T-helper 2 cell (primary cell): ENCODE data around the gene REPS1.
"Not testable (repeated sequence)": the region's sequence is repeated elsewhere in the genome, so short reads cannot be mapped to it uniquely, and the experiment has no call there.

Experiments
- DNase-seq, 5 experiments: peaks; one replicate each; pipeline versions ENCODE4 v3.0.0 to v3.0.0-alpha.2; 2012 to 2022

REPS1 gene

GRCh38 chr6:138970159-138970558 lies 17.9 kb downstream of the REPS1 start:
- DNase-seq, result no peak

- no peak for DNase-seq
Measured at GRCh38 chr6:138966870-138967269, 21.2 kb downstream of the REPS1 start.

- DNase-seq, result no peak
Measured at GRCh38 chr6:138965971-138966370, 22.1 kb downstream of the REPS1 start.

- DNase-seq, result no peak
Measured at GRCh38 chr6:138965291-138965874, 22.7 kb downstream of the REPS1 start.

GRCh38 chr6:138964012-138964411 lies 24.0 kb downstream of the REPS1 start:
- DNase-seq, result peak in 1 of 5 experiments; percentile 32

- no peak for DNase-seq
Measured at GRCh38 chr6:138963531-138963930, 24.5 kb downstream of the REPS1 start.

GRCh38 chr6:138963119-138963518 lies 24.9 kb downstream of the REPS1 start:
- no peak for DNase-seq

GRCh38 chr6:138959521-138959920 lies 28.5 kb downstream of the REPS1 start:
- no peak for DNase-seq

GRCh38 chr6:138958595-138958994 lies 29.5 kb downstream of the REPS1 start:
- DNase-seq, result no peak

GRCh38 chr6:138957903-138958302 lies 30.1 kb downstream of the REPS1 start:
- DNase-seq, result no peak

- no peak for DNase-seq
Measured at GRCh38 chr6:138957484-138957883, 30.6 kb downstream of the REPS1 start.

GRCh38 chr6:138956244-138956924 lies 31.7 kb downstream of the REPS1 start:
- DNase-seq, result no peak

GRCh38 chr6:138955262-138955661 lies 32.8 kb downstream of the REPS1 start:
- DNase-seq, result no peak

GRCh38 chr6:138953451-138953850 lies 34.6 kb downstream of the REPS1 start:
- DNase-seq, result no peak

- no peak for DNase-seq
Measured at GRCh38 chr6:138948546-138949179, 39.4 kb downstream of the REPS1 start.

GRCh38 chr6:138948004-138948403 lies 40.0 kb downstream of the REPS1 start:
- no peak for DNase-seq

- DNase-seq, result peak in 1 of 5 experiments; percentile 10
Measured at GRCh38 chr6:138945354-138945753, 42.7 kb downstream of the REPS1 start.

- peak in 2 of 5 experiments; percentile 41 to 65 for DNase-seq
Measured at GRCh38 chr6:138944412-138944811, 43.6 kb downstream of the REPS1 start.

GRCh38 chr6:138943089-138943625 lies 44.9 kb downstream of the REPS1 start:
- no peak for DNase-seq

GRCh38 chr6:138936873-138937272 lies 51.2 kb downstream of the REPS1 start:
- not testable (repeated sequence) for DNase-seq

- no peak for DNase-seq
Measured at GRCh38 chr6:138931660-138932059, 56.4 kb downstream of the REPS1 start.

- no peak for DNase-seq
Measured at GRCh38 chr6:138926579-138926978, 61.5 kb downstream of the REPS1 start.

GRCh38 chr6:138925806-138926205 lies 62.2 kb downstream of the REPS1 start:
- DNase-seq, result no peak

- no peak for DNase-seq
Measured at GRCh38 chr6:138923561-138923960, 64.5 kb downstream of the REPS1 start.
